HG03469 (cell line): Measurements from ENCODE around the gene MBNL2.

Experiments used
- ATAC-seq: cut with Tn5 transposase; IDR thresholded peaks from one replicate; pipeline ENCODE4 v1.9.1; 2021; ENCODE audit warnings: mild to moderate bottlenecking, moderate library complexity, moderate number of reproducible peaks; ENCODE audit not compliant: unreplicated experiment

Gene MBNL2

GRCh38 chr13:97434397-97435201 lies 212.5 kb downstream of the MBNL2 start:
- ATAC-seq: peak; percentile 0

GRCh38 chr13:97435323-97435722 lies 213.2 kb downstream of the MBNL2 start:
- no peak for ATAC-seq

GRCh38 chr13:97435794-97436193 lies 213.7 kb downstream of the MBNL2 start:
- ATAC-seq: no peak

DNA sequence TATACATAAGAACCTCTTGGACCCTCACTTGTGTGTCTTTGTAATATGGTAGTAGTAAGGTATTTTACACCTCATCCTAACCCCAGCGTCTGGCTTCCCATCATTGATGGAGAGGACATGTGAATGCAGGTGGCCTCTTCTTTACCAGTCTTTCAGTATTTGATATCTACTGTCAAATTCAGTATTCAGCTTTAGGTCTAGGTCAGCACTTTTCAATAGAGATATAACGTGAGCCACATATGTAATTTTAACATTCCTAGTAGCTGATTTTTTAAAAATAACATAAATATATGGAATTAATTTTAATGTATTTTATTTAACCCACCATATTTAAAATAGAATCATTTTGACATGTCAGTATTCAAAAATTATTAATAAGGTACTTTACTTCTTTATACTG lies 214.7 kb downstream of the MBNL2 start:
- ATAC-seq: no peak

- ATAC-seq: no peak
These were observed 215.6 kb downstream of the MBNL2 start for GRCh38 chr13:97437729-97438128.

DNA sequence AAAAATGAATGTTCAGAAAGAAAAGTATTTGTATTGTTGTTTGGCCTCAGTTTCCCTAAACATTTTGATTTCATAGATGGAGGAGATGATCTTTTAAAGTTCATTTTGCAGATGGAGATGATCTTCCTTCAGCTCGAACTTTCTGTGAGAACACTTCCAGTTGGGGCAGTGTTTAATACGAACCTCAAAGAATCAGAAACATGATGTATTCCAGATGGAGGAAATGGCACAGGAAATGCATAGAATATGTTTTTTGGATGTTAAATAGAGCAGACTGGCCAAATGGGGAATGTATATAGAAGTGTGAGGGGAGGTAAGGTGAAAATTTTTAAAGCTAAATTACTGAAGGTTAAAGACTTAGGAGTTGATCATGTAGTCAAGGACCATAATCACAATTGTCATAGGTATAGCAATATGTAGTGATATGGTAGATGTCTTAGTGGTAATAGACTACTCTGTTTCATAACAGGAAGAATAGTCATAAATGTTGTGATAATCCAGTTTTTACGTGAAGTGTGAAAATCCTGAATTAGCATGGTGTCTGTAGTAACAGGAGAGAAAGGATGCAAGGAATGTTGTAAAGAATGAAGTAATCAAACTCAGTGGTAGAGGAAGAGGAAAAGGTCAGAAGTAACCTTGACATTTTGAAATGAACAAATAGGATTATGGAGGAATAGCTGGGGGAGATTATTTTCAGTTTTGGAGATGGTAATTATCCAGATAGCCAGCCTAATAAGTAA lies 216.9 kb downstream of the MBNL2 start:
- ATAC-seq: no peak

- no peak for ATAC-seq
These were observed 218.6 kb downstream of the MBNL2 start for GRCh38 chr13:97440598-97441170.

GRCh38 chr13:97441368-97441767 lies 219.2 kb downstream of the MBNL2 start:
- peak; percentile 34 for ATAC-seq
